GM15510 (cell line): Measurements from ENCODE around the gene STAT5B.
A peak's percentile ranks its signal among the peaks of the same experiment; 100 is the strongest.

Source experiments
- POLR2A ChIP-seq: IDR thresholded peaks from 3 replicates; pipeline ENCODE4 v1.6.1; 2011; ENCODE audit warnings: borderline replicate concordance; ENCODE audit not compliant: insufficient read length; ENCODE audit errors: extremely low read depth

The STAT5B gene

DNA sequence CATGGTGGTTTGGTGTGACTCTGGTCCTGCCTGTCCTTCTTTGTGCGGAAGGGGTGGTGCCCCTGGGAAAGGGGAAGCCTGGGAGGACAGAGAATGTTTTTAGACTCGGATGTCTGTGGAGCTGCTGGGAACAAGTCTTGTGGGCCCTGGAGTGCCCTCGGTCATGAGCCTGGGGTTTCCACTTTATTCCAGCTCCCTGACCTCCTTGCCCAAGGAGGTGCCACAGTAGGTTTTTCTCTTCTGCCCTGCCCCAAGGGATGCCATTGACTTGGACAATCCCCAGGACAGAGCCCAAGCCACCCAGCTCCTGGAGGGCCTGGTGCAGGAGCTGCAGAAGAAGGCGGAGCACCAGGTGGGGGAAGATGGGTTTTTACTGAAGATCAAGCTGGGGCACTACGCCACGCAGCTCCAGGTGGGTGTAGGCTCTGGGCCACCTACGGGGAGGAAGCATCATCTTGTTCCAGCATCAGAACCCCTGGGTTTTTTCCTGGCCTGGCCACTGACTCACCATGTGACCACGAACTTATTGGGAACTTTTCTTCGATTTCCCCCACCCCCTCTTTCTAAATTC, 13.5 kb upstream of the STAT5B start:
- TF ChIP-seq POLR2A = no peak

DNA sequence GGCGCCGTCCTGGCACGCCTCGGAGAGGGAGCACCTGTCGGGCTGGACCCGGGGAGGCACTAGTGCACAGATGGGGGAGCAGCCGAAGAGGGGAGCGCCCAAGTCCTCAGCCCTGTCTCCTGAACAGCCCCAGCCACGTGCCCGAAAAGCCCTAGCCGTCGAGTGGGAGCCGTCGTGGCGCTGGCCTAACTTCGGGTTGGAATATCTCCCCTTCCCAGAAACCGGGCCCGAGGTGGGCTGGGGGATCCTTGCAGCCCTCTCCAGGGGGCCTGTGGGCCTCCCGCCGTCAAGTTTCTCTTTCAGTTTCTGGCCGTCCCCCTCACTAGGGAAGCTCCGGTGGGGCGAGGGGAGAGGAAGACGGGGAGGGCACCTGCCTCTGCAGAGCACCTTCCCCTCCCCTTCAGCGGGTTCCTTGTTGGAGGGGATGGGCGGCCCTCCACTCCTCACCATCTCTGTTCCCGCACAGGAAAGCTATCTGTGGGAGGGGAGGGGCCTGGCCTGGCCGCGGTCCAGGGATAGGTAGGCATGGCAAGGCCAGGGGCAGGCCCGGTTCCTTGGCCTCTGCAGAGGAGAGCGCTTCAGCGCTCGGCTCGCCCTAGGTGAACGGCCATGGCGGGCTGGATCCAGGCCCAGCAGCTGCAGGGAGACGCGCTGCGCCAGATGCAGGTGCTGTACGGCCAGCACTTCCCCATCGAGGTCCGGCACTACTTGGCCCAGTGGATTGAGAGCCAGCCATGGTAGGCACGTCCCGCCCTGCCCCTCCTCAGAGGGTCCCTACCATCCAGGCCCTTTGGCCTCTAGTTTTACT, 12.8 kb upstream of the STAT5B start:
- peak; percentile 34 for TF ChIP-seq POLR2A

DNA sequence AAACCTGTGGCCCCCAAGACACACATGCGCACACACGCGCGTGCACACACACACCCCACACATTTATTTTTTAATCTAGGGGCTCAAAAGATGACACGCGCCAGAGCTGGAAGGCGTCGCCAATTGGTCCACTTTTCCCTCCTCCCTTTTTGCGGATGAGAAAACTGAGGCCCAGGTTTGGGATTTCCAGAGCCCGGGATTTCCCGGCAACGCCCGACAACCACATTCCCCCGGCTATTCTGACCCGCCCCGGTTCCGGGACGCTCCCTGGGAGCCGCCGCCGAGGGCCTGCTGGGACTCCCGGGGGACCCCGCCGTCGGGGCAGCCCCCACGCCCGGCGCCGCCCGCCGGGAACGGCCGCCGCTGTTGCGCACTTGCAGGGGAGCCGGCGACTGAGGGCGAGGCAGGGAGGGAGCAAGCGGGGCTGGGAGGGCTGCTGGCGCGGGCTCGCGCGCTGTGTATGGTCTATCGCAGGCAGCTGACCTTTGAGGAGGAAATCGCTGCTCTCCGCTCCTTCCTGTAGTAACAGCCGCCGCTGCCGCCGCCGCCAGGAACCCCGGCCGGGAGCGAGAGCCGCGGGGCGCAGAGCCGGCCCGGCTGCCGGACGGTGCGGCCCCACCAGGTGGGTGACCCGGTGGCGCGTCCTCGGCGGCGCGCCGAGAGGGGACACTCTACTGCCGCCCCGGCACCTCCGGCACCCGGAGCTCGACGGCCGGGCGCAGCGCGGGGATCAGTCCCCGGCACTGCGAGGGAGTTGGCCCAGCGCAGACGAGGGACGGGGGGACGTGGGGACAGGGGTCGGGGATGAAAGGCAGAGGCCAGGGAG, 12.0 kb upstream of the STAT5B start, which contains the start of gene STAT5A:
Gene STAT5A (plus strand): TSS at position 522 of the 826 bp plus-strand sequence. CDS start 914 bp downstream, outside the sequence.
- peak; percentile 76 for TF ChIP-seq POLR2A

DNA sequence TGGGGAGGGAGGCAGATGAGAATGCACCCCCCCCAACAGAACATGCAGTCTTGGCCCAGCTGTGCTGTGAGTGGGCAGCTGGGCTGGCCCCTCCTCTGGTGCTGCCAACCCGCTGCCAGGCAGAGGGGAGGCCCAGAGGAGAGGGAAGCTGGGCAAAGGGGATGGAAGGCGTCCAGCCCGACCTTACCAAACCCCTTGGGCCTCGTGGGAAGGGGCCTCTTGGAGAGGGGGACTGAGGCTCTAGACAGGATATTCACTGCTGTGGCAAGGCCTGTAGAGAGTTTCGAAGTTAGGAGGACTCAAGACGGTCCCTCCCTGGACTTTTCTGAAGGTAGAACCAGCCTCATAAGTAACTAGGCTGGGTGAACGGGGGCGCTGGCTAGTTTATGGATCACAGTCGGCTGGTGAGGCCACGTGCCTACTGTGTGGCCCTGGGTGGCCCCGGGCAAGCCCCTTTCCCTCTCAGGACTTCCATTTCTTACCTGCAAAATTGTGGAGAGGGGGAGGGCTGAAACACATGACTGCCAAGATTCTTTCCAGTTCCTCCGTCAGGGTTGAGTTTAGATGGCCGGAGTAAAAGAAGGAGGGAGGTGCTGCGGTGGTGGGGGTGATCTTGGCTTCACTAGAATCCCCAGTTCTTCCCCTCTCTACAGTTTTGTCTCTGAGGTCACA, 11.2 kb upstream of the STAT5B start:
- peak; percentile 57 for TF ChIP-seq POLR2A

DNA sequence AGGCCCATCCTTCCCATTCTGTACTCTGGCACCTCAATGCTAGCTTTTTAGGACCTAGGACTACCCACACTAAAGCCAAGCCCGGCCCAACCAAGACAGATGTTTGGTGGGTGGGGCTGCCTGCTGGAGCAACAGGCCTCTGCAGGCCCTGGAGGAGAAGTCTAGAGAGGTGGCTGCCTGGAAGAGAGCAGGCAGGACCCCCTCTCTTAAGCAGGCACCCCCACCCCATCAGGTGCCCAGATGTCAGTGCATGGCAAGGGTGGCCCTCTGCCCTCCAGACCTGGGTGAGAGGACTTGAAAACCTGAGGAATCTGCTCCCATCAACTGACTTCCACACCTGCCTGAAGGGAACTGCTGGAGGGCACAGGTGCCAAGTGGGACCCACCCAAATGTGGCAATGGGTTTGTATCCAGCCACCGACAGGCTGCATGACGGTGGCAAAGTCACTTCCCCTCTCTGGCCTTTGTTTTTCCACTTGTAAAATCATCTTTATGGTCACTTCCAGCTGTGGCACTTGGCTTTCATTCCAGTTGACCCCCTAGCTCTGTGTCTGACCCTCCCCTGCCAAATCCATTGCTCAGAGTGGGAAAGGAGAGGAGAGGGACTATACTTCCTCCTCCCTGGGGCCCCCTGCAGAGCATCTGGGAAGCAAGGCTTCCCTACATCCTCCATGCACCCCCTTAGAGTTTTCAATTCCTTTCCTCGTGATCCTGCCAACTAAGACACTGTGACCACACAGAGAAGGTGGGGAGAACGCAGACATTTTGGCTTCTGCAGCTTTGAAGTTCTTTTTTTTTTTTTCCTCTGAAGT, 10.4 kb upstream of the STAT5B start:
- TF ChIP-seq POLR2A = no peak

- no peak for TF ChIP-seq POLR2A
Measured at GRCh38 chr17:42285346-42286050, 9.3 kb upstream of the STAT5B start.

DNA sequence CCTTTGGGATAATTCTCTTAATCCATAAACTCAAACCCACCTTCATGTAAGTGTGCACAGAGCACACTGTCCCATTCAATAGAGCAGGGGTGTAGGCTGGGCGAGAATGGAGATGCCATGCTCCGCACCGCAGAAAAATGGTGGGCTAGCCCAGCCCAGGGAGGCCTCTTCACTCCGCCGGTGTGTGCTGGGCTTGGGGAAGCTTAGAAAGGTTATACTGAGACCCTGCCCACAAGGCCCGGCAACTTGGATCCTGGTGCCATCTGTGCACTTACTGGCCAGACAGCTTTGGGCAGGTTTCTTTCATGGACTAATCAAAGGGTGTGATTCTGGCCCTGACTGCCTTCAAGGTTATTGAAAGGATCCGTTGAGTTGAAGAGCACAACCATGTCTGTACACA, 8.4 kb upstream of the STAT5B start:
- TF ChIP-seq POLR2A = no peak

DNA sequence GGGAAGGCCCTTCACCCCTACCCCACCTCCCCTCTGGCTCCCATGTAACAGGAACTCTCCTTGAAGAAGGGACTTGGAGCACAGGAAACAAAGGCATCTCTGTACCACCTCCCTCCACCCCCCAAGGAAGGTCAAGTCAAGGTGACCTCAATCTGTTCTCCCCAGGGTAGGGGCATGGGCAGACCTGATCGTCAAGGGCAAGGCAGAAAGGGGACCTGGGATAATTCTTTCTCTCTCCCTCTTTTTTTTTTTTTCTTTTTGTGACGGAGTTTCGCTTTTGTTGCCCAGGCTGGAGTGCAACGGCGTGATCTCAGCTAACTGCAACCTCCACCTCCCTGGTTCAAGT, 7.8 kb upstream of the STAT5B start:
- TF ChIP-seq POLR2A = no peak

GRCh38 chr17:42283241-42284023, 7.2 kb upstream of the STAT5B start:
- TF ChIP-seq POLR2A = no peak

- TF ChIP-seq POLR2A = no peak
Measured at GRCh38 chr17:42282478-42283080, 6.4 kb upstream of the STAT5B start.

GRCh38 chr17:42281571-42282096, 5.4 kb upstream of the STAT5B start:
- no peak for TF ChIP-seq POLR2A
